ENCODE data around the gene MAD1L1.
"Not testable (repeated sequence)": the region's sequence is repeated elsewhere in the genome, so short reads cannot be mapped to it uniquely, and the experiment has no call there.

MAD1L1 gene

GRCh38 chr7:2070151-2070763 is 162.5 kb downstream of the MAD1L1 start:
- DNase-seq (ENCODE audit: low read depth in 3 of 3, low spot score in 1 of 3): no peak

- DNase-seq (ENCODE audit: low read depth in 3 of 3, low spot score in 1 of 3): no peak
Observed at GRCh38 chr7:2069472-2069860, 163.3 kb downstream of the MAD1L1 start.

GRCh38 chr7:2068693-2069471 is 163.9 kb downstream of the MAD1L1 start:
- DNase-seq (ENCODE audit: low read depth in 3 of 3, low spot score in 1 of 3): no peak

GRCh38 chr7:2066251-2066919 is 166.4 kb downstream of the MAD1L1 start:
- peak in 2 of 3 donors; percentile 5 to 17 for DNase-seq (ENCODE audit: low read depth in 3 of 3, low spot score in 1 of 3)

GRCh38 chr7:2065528-2065927 is 167.2 kb downstream of the MAD1L1 start:
- DNase-seq (ENCODE audit: low read depth in 3 of 3, low spot score in 1 of 3): no peak

- no peak for DNase-seq (ENCODE audit: low read depth in 3 of 3, low spot score in 1 of 3)
Observed at GRCh38 chr7:2063563-2064260, 169.0 kb downstream of the MAD1L1 start.

GRCh38 chr7:2062648-2063047 is 170.1 kb downstream of the MAD1L1 start:
- no peak for DNase-seq (ENCODE audit: low read depth in 3 of 3, low spot score in 1 of 3)

GRCh38 chr7:2060701-2061100 is 172.0 kb downstream of the MAD1L1 start:
- DNase-seq (ENCODE audit: low read depth in 3 of 3, low spot score in 1 of 3): no peak

GRCh38 chr7:2059964-2060700 is 172.6 kb downstream of the MAD1L1 start:
- no peak for DNase-seq (ENCODE audit: low read depth in 3 of 3, low spot score in 1 of 3)

GRCh38 chr7:2058246-2058645 is 174.5 kb downstream of the MAD1L1 start:
- DNase-seq (ENCODE audit: low read depth in 3 of 3, low spot score in 1 of 3): not testable (repeated sequence)

GRCh38 chr7:2055956-2056355 is 176.8 kb downstream of the MAD1L1 start:
- DNase-seq (ENCODE audit: low read depth in 3 of 3, low spot score in 1 of 3): no peak

- DNase-seq (ENCODE audit: low read depth in 3 of 3, low spot score in 1 of 3): no peak
Observed at GRCh38 chr7:2054927-2055326, 177.8 kb downstream of the MAD1L1 start.

GRCh38 chr7:2053395-2053794 is 179.3 kb downstream of the MAD1L1 start:
- DNase-seq (ENCODE audit: low read depth in 3 of 3, low spot score in 1 of 3): no peak

- no peak for DNase-seq (ENCODE audit: low read depth in 3 of 3, low spot score in 1 of 3)
Observed at GRCh38 chr7:2052657-2053048, 180.1 kb downstream of the MAD1L1 start.

GRCh38 chr7:2051707-2052656 is 180.8 kb downstream of the MAD1L1 start:
- DNase-seq (ENCODE audit: low read depth in 3 of 3, low spot score in 1 of 3): no peak

- DNase-seq (ENCODE audit: low read depth in 3 of 3, low spot score in 1 of 3): no peak
Observed at GRCh38 chr7:2050511-2050866, 182.3 kb downstream of the MAD1L1 start.

- no peak for DNase-seq (ENCODE audit: low read depth in 3 of 3, low spot score in 1 of 3)
Observed at GRCh38 chr7:2049782-2050510, 182.8 kb downstream of the MAD1L1 start.

GRCh38 chr7:2049111-2049781 is 183.5 kb downstream of the MAD1L1 start:
- no peak for DNase-seq (ENCODE audit: low read depth in 3 of 3, low spot score in 1 of 3)

GRCh38 chr7:2048531-2048930 is 184.2 kb downstream of the MAD1L1 start:
- DNase-seq (ENCODE audit: low read depth in 3 of 3, low spot score in 1 of 3): no peak

Data from stimulated activated CD4-positive, alpha-beta T cell treated with anti-CD3 and anti-CD28 coated beads, TNF-alpha, amount 100 ng/mL, for 1 hour (primary cell).